ENCODE measurements around the gene PDK3.

Gene PDK3

DNA sequence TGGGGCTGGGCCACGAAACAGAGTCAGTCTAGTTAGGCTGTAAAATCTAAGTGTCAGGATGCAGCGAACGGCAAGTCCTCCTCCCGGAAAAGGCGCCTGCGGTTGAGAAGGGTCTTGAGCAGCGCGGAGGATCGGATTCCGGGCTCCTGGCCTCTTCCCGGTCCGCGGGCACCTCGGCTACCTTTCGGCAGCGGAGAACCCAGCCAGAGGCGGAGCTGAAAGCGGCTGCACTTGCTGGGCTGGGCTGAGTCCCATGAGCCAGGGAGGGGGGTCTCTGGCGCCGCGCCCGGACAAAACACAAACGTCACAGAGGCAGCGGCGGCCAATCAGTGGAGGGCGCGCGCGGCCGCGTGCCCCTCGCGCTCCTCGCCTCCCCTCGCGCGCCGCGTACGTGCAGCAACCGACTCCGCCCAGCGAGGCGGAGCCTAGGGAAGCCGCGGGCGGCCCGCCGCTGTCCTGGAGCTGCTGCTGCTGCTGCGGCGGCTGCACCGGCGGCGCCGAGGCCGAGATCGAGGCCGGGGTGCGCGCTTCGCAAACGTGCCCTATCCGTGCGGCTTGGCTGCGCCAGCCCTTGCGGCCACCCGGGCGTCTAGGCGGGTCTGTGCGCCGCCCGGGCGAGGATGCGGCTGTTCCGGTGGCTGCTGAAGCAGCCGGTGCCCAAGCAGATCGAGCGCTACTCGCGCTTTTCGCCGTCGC lies at the start of gene PDK3:
Gene PDK3 (plus strand): TSS at position 451 of the 696 bp plus-strand sequence. CDS start 170 bp downstream, at position 621.
- DNase-seq: peak; percentile 68

DNA sequence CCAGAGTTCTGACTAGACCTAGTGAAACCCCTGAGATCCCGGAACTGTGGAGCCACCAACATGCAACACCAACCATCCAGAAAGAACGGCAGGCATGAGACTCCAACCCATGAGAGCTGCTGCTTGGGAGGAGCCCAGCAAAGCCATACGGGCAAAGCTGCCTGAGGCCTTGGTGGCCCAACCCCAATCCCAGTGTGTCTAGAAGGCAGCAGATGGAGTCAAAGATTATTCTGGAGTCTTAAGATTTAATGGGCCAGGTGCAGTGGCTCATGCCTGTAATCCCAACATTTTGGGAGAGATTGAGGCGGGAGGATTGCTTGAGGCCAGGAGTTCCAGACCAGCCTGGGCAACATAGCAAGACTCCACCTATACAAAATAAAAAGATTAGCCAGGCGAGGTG lies 49.2 kb upstream of the PDK3 start:
- no peak for DNase-seq

DNA sequence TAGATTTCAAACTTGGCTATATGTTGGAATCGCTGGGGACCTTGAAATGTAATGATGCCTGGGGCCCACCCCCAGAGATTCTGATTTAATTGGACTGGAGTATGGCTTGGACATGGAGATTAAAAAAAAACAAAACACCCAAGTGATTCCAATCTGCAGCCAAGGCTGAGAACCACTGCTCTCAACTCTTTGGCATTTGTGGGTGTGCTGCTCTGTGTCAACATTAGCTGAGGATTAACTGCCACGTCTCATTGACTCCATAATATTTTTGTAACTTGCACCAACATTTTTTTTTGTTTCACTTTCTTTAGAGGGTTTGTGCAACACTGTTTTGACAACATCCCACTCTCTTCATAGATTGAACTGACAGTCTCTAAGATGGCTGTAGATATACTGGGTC lies 41.1 kb upstream of the PDK3 start:
- peak; percentile 3 for DNase-seq

DNA sequence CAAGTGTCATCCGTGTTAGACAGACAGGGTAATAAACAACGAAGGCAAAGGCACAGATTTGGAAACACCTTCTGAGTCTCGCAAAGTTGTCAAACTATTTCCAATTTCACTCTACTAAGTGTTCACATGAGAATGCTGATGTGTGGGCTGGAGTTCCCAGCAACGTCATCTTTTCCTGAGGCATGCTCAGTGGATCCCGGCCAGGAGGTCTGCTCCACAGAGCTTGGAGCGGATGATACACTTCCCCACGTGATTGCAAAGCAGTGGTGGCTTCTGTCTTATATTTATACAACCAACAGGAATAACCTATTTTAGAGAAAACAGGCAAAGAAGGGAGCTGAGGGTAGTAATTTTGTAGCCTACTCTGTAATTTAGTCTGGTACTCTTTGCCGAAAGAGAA lies 40.1 kb upstream of the PDK3 start:
- no peak for DNase-seq

DNA sequence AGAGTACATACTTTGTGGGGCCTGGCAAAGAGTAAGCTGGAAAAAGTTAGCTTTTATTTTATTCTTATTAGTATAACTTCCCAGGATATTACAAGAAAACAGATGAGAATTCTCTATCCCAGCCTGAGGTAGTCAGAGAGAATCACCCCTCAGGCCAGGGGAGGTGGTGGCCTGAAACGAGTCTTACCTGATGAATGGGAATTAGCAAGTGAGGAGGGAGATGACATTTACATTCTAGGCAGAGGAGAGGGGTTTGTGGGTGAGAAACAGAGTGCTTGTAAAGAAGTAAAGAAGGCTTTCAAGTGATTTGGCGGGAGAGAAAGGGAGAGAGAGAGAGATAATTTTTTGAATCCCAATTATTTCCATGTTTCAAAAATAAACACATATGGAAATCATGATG lies 39.3 kb upstream of the PDK3 start:
- no peak for DNase-seq

DNA sequence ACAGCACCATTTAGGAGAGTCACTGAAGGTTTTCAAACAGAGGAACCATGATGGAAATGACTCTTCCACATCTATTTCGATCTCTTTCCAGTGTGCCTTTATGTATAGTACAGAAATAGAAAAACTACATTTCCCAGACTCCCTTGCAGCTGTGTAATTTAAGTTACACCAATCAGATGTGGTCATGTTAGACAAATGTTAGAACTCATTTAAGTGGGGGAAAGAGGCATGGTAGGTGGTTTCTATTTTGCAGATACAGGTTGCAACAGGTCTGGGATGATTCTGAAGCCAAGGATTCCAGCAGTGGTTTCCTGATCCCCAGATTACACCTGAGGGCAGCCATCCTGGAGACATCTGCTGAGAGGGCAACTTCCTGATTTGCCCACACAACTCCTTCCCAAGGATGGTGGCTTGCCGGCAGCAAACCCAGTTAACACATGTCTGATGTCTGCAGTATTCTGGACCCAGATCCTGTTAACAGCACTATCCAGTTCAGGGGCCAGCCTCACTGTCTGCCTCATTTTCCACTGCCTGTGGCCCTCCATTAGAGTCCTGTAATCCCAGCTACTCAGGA lies 38.7 kb upstream of the PDK3 start:
- DNase-seq: no peak

DNA sequence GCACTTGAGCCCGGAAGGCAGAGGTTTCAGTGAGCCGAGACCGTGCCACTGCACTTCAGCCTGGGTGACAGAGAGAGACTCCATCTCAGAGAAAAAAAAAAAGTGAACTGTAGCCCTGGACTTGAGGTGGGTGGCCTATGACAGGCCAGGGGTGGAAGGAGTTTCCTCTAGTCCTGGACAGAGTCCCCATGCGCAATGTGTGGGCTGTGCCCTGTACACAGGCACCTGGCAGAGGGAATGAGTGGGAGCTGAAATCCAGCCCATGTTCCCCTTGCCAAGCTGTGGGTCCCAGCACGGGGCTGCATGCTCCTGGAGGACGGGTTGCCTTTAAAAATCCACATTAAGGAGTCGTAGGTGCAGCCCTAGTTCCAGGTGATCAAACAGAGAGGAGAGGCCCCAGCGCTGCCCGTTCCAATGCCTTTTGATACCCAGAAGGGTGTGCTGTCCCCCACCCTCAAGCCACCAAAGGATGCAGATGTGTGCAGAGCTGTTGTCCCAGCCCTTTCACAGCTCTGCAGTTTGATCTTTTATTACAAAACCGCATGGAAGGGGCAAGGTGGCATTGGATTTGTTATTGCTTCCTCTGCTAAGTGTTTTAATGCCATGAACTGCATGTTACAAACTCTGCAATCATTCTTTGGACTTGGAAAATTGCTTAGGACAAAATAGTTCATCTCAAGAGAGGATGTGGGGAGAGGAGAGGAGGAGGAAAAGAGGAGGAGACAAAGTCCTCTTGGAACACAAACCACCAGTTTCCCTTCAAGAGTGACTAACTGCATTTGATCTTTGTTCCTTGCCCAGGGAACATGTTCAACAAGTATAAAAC lies 38.0 kb upstream of the PDK3 start:
- DNase-seq: no peak

DNA sequence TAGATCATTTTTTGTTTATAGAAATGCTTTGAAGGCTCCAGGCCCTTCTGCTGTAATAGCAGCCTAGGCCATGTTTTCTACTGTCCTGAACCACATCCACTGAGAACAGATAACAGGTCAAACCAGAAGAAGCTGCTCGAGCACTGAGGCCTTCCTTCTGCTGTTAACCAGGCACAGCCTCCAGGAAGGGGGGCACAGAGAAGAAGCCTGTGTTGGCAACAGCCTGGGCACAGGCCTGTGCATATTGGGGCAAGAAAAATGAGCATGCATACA lies 37.4 kb upstream of the PDK3 start:
- no peak for DNase-seq

DNA sequence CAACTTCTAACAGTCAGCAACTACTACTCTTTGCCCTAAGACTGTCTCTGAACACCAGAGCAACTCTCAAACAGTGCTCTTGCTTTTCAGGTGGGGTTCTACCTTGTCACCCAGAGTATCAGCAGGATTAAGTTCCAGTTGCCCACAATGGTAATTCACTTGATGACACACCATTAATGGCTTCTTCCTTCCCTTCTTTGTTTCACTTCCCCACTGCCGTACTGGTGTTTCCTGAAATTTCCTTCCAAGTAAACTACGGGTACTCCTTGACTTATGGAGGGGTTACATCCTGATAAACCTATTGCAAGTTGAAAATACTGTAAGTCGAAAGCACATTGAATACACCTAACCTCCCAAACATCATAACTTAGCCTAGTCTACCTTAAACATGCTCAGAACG lies 36.6 kb upstream of the PDK3 start:
- DNase-seq: peak; percentile 68

DNA sequence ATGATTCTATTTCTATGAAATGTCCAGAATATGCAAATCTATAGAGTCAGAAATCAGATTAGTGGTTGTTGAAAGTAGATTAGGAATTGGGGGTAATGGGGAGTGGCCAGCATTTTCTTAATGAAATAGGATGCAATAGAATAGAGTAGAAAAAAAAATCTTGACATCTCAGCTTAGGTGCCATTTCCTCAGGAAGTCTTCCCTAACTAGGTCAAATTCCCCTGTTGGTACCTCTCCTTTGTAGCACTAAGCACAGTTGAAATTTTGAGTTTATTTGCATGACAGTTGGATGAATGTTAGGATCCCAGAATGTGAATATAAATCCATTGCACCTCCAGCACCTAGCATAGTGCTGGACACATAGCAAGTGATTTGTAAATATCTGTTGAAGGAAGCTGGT lies 30.0 kb upstream of the PDK3 start:
- no peak for DNase-seq

DNA sequence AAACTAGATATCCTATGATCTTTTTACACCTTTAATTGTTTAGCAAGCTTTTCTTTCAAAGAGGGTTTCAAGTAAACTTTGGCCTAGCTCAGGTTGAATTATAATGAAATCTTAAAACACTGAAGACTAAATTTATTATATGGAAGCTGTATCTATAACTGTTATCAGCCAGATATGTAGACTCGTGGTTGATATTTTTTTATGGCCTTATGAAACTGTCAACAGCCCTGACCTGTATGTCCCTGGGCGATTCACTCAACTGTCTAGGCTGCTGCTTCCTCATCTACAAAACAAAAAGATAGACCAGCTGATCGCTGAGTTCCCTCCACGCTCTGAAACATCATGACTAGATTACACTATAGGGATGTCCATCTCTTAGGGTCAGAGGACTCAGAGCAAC lies 21.2 kb upstream of the PDK3 start:
- DNase-seq: no peak

DNA sequence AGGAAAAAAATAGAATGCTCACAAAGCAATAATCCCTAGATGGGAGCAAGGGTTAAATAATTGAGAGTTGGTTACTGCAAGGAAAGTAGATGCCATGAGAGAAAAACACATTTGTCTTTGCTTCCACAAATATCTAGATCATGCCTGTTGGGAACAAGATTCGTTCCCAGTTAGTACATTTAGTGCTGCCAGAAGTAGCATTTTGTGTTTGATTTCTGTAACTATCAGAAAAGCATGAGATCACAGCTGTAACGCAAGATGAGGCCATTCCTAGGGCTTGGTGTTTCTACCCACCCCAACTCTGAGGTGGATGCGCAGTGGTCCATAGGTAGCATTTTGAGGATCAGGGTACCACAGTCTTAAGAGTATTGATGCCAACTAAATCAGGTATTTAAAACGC lies 20.4 kb upstream of the PDK3 start:
- no peak for DNase-seq

DNA sequence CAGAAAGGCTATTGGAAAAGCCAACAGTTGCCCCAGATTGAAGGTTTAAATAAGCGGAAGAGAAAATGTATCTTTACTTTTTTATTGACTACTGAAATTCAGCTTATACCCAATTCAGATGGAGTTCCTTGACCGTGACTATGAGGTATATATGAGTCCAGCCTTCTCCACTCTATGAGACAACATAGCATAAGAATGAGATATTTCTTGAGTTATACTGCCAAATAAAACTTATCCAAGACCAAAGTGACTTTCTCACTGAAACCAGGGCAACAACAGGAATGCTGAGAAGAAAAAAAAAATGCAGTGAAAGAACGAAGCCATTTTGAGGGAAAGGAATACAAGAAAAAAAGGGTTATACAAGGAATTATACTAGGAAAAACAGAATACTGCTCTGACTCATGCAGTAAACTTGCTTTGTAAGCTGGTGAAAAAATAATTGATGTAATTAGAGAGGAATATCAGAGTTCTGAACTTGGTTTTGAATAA lies 16.3 kb upstream of the PDK3 start:
- DNase-seq: no peak

DNA sequence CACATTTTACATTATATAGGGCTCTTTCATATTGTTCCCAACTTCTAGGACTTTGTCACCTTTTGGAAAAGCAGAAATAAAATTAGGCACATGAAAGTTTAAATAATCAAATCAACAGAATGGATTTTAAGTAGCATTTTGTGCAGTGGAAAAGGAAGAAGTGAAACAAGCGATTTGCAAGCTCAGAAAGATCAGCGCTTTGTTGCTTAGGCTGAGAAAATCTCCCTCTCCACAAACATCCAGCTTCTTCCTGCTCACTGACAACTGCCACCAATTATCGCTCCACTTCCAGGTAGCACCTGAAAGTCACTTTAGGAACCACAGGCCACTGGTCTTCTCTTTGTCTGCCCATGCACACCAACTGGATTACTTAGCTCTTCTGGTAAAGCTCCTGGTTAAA lies 2.0 kb upstream of the PDK3 start:
- DNase-seq: peak; percentile 32

DNA sequence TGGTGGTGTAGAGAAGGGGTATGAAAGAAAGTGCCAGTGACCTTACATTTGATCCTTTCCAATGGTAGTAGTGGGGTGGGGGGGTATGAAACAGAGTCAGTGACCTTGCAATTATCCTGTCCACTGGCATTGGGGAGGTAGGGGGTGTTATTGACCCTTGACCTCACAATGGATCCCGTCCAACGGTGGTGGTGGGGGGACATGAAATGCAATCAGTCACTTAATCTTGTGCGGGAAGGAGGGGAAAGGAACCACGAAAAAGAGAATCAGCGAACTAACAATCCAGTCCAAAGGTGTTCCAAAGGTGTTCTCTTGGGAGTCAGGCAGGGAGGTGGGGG lies 619 bp upstream of the PDK3 start:
- no peak for DNase-seq

DNA sequence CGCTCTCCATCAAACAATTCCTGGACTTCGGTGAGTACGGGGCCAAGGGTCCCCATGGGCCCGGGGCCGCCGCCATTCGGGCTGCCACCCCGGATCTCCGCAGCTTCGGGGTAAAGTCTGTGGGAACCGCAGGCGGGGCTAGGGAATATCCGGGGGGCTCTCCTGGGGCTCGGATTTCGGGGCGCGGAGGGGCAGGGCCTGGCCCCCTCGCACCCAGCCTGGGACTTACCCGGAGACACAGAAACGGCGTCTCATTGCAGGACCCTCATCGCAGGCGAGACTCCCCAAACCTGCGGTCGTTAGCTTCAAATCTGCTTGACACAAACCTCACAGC lies 413 bp downstream of the PDK3 start:
- DNase-seq: no peak

DNA sequence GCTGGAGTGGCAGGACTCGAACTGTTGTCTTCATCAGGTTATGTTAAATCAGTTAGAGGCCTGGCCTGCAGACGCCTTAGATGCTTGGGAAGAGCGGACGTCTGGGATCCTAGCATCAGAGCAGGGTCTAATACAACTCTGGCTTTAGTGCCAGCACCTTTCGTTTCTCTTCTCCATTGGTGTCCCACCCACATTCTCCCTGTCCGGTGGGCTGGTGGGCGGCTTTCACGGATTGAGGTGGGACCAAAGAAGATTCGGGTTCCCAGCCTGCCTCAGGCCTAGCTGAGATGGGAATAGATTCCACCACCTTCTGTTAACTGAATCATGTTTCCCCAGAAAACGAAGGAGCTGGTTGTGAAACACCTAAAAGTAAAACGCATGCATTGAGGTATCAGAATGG lies 939 bp downstream of the PDK3 start:
- no peak for DNase-seq

DNA sequence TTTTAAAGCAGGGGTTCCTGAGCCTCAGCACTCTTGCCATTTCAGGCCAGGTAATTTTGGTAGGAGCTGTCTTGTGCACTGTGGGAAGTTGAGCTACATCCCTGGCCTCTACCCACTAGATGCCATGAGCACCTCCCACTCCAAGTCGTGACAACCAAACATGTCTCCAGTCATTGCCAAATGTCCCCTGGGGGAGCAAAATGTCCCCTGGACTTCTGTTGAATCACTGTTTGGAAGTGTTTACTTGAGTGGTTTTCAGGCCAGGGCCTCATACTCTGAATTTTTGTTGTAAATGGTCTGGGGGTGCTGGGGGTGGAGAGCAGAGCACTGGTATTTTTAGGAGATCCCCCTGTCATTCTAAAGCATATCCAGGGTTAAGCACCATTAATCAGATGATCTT lies 3.2 kb downstream of the PDK3 start:
- no peak for DNase-seq

DNA sequence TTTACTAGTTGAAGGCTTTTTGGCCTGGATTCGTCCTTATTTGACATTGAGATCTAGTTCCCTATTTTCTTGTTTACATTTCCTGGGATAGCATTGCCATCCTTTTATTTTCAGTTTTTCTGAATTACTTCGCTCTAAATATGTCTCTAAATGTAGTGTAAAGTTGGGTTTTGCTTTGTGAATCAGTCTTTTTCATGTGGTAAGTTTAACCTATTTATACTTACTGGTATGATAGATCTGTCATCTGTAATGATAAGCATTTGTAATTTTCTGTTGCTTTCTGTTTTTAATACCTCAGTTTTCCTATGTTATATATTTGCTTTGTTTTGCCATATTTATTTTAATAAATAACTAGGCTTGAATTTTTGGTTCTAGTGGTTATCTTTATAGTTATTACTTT lies 6.7 kb downstream of the PDK3 start:
- DNase-seq: no peak

DNA sequence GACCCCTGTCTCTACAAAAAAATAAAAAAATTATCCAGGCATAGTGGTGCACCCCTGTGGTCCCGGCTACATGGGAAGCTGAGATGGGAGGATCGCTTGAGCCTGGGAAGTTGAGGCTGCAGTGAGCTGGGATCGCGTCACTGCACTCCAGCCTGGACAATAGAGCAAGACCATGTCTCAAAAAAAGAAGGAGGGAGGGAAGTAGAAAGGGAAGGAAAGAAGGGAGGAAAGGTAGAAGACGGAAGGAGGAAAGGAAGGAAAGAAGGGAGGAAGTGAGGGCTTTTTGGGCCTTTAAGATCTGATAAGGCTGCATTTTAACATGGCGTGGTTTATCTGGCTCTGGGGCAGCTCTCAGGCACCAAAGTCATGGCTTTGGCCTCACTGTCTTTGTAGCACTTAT lies 10.4 kb downstream of the PDK3 start:
- no peak for DNase-seq

DNA sequence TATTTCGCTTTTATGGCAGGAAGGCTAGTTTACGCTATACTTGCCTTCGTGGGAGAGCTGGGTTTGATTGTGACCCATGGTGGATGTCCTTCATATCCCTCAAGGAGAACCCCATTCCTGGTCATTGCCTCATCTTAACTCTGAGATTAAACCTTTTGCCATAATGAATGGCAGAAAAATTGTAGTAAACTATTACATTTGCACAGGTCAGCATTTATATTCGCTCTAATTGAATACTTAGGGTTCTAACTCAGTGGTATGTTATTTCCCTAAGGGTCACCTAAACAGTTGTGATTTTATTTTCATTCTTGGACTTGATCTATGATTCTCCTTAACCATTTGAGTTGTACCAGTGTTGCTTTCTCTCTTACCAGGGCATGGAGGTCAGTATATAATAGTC lies 13.4 kb downstream of the PDK3 start:
- no peak for DNase-seq

DNA sequence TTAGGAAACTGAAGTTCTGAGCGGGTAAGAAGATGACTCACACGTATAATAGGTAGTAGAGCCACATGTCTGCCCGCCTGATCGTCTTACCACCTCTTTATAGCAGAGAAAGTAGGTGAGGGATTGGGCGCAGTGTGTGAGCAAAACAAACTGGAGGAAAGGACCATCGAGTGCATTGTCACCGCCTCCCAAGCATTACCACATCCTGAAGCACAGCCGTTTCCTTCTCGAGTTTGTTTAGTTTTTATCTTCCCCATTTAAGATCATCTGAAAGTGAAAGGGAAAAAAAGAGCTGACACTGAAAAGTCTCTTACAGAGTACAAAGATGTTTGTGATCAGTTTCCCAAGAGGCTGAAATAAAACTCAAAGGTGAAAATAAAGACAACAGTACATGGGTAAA lies 14.8 kb downstream of the PDK3 start:
- peak; percentile 72 for DNase-seq

DNA sequence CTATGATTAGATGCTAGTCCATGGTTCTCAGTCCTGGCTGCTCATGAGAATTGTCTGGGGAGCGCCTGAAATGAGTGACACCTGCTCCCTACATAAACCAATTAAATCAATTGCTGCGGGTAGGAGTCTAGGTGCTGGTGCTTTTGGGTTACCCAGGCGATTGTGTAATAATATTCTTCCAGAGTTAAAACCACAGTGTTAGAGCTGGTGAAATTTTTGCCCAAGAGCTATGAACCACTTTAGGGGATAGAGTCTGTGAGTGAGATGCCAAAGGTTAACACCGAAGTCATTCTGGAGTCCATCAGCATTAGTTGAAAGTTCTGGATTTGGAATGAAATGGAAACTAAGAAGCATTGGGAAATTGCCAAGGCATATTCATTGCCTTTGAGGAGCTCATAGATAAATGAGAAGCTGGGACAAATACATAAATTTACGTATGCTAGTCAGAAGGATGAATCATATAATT lies 15.3 kb downstream of the PDK3 start:
- DNase-seq: peak; percentile 52

DNA sequence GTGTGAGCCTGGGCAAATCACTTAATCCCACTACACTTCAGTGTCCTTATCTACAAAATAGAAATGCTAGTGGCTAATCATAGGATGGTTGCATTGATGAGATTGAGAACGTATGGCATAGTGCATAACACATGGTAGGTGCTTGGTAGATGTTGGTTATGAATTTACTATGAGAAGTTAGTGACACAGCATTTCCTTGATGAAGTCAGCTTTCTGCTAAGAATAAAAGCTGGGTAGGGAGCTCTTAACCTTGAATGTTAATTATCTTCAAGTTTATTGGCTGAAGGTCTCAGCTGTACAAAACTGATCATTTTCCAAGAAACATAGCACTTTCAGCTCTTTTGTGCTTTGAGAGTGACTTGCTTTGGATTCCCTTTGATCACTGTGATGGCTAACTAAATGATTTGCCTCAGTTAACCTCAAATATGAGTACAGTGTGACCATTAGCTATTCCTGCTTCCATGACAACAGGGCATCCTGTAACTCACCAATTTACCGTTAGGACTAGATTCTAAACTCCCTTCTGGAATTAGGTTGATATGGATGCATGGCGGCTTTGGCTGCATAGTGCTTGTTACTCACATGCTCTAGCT lies 17.8 kb downstream of the PDK3 start:
- no peak for DNase-seq

Measured in MV-4-11 (cell line).